Measurements from ENCODE around the gene INHBB.

- TF ChIP-seq CTCF (IDR thresholded peaks at IDR 0.05; ENCODE audit: insufficient read depth, low read length) (no peak), POLR2AphosphoS5 (IDR thresholded peaks at IDR 0.05; ENCODE audit: low read depth) (no peak), GABPA (IDR thresholded peaks at IDR 0.05; ENCODE audit: low read depth) (no peak), SPI1 (IDR thresholded peaks at IDR 0.05; ENCODE audit: borderline replicate concordance, low read depth) (no peak)
Observed at GRCh38 chr2:120349440-120349921, 3.5 kb downstream of the INHBB start.
